Activated CD4-positive, alpha-beta T cell treated with anti-CD3 and anti-CD28 coated beads, Interleukin-2, amount 50 U/mL, for 16 hours (primary cell): ENCODE results near the gene LCE1F.

ENCODE experiments used
- DNase-seq: peaks from one replicate; pipeline ENCODE4 v3.0.0-alpha.2; 2020

LCE1F gene, protein sequence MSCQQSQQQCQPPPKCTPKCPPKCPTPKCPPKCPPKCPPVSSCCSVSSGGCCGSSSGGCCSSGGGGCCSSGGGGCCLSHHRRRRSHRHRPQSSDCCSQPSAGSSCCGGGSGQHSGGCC

DNA sequence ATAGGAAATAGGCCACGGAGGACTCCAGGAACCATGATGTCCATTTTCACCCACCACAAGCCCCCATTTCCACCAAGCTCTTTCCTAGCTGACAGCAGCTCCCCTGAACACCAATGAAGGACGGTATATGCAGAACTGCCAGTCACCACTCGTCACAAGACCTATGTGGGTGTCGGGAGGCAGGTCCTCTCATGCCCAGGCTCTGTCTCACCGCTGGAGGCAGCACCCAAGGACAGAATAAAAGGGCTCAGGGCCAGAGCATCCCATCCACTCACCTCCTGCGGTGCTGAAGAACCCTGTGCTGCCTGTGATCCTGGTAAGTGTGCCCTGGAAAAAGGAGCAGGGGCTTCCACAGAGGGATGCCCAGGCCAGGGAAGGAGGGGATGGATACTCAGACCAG, at the start of gene LCE1F:
LCE1F (plus strand) TSS at position 266 of the 400 bp plus-strand sequence. CDS start 1,232 bp downstream, outside the sequence.
- DNase-seq: no peak

DNA sequence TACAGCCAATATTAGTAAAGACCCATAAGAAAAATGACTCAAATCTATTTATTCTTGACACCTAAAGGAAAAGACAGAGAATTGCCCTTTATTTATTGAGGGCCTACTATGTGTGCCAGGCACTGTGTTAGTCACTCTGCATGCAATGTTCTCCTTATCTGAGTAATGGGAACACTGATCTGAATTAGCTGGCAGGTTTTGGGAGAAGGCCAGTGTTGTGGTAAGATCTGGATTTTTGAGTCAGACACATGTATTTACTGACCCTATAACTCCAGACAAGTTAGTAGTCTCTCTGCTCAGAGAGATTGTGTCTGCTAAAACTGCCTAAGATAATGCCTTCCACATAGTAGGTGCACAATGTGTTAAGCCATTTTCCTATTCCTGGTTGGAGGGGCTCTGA, 49.7 kb upstream of the LCE1F start:
- no peak for DNase-seq

DNA sequence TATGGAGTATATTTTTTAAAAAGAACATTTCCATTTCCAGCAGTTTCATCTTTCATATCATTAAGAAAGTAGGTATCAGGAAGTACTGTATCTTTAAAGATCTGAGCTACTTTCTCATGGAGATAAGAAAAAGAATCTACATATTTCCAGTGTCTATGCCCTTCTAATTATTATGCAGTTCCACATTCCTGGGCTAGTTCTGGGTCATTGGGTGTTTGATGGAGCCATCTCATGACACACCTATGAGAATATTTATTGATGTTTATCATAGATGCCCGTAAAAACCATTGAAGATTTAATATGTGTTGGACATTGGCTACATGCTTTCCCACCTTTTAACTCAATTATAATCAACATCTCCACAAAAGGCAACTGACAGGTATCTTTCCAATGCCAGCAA, 46.0 kb upstream of the LCE1F start:
- no peak for DNase-seq

DNA sequence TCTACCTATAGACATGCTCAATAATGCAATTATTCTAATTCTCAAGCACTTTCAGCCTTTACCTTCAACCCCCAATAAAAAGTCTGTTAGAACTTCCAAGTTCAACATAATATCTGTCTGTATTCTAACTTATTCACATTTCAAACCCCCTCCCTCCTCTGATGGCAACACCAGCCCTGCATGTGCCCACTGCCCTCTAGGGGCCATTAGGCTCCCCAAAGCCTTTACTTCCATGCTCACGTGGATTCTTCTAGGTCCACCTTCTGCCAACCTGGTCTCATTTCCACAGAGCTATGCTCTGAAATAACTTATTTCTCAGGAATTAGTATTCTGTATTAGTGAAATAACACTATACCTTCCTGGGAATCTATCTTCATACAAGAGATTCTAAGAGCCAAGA, 39.3 kb upstream of the LCE1F start:
- DNase-seq: no peak

DNA sequence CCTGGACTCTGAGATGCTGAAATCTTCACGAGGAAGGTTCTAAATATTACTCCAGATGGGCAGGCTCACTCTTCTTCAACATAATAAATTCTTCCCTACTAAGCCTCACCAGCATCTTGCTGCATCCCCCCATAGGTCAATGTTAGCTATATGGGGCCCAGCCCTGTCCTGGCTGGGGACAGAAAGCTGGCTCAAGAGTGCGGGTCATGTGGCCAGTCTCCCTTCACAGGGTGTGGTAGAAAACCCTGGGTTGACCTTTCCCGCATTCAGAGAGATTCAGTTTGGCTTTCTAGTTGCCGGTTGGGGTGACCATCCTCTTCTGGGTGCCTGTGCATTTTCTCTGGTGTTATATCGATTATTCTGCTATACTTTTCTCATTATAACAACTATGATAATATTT, 36.9 kb upstream of the LCE1F start:
- no peak for DNase-seq

DNA sequence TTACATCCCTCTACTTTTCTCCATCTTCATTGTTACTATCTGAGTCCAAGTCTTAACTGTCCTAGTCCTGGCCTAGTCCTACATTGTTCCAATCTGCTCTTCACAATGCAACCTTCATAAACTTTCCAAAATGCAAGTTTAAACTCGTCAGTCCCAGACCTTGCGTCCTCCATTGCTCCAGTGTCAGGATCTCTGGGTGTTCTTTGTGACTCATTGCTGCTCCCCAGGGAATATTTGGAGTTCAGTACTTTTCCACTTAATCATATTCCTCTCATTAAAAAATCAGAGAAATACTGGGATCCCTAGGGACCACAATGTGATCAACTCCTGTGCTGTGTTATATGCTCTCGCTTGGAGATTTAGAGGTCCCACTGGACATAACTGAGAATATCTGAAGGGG, 35.1 kb upstream of the LCE1F start:
- DNase-seq: no peak

DNA sequence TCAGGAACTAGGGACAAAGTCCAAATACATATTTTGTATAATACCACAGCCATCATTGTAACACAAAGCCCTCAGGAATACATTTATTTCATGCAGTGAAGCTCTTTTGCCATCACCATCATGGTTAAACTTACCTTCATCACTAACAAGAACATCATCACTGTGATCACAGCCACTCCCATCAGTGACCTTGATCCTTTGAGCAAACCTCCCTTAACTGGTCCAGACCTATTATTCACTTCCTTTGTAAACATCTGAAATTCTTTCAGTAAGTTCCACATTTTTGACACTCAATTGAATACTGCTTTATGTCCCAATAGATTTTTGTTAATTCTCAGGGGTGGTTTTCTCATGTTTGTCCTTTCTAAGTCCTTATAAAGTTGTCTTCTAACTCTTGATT, 33.3 kb upstream of the LCE1F start:
- DNase-seq: no peak

DNA sequence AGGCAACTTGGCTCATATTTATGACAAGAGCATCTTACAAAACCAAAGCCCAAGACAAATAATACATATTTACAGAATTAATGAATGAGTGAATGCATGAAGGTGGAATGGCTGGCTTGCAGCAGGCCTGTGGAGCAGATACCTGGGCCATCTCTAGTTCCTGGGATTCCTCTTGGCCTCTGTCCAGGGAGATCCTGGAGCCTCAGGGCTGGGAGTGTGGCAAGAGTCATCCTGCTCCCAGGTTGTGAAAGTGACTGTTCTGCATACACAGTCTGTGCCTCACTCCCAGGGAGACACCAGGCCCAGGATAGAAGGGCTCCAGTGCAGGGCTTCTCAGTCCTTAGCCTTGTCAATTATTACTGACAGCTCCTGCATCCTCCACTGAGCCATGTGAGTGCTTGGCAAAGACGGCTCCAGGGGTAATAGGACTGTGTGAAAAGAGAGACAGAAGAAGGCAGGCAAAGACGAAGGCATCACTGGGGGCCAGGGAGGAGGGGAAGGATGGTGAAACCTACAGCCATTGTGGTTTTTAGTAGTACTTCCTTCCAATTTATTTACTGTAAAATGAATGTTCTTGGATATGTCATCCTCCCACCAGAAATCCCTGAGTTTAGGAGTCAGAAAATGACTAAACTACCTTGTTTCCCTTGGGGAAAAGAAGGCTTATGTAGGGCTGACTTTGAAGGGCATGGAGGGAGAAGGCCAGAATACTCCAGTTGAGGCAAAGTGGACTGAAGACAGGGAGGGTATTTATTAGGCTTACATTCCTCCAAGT, 31.4 kb upstream of the LCE1F start:
- DNase-seq: no peak

DNA sequence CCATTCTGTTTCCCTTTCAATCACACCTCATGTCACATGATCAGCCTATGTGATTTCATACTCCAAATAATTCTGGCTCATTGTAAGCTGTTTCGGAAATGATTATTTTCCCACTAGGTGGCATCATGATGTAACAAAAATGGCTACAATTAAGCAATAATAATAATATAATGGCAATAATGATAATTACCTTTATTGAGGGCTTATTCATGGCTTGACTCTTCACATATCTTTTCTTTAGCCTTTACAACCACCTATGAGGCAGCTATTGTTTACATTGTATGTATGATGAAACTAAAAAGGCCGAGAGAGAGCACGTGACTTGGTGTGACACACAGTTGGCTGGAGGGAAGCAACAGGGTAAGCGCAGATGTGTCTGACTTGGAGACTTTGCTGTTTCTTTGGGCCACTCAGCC, 29.6 kb upstream of the LCE1F start:
- DNase-seq: no peak

DNA sequence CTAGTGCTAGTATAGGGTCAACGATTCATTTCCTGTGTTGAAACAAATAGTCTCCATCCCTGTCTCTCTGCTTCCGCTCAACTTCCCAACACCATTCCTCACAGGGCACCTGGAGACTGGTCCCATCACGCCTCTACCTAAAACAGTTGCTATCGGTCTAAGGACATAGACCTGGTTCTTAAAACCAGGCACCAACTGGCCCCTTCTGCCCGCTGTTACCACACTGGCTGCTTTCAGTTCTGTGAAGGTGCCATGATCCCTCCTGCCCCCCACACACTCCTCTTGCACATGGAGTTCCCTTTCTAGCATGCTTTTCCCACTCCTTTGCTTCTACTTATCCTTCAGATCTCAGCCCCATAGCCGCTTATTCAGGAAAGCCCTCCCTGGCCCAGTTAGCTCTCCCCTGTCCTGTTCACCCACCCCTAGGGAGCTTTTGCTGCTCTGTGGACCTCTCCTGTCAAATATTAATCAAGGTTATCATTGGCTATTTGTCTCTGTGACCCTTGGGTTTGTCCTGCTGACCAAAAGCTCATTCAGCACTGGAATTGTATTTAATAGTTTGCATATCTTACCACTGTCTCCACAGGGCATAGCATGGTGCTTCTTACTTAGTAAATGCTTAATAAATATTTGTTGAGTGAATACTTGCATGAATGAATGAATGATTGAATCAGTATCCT, 29.0 kb upstream of the LCE1F start:
- DNase-seq: no peak

DNA sequence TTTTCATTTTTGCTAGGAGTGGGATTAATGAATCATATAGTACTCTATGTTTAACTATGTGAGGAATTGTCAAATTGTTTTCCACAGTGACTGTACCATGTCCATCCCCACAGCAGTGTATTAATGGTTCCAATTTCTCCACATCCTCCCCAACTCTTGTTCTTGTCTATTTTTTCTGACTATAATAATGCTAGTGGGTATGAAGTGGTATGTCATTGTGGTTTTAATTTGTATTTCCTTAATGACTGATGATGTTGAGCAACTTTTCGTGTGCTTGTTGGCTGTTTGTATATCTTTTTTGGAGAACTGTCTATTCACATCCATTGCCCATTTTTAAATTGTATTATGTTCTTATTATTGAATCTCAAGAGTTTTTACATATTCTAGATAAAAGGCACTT, 27.1 kb upstream of the LCE1F start:
- DNase-seq: no peak

DNA sequence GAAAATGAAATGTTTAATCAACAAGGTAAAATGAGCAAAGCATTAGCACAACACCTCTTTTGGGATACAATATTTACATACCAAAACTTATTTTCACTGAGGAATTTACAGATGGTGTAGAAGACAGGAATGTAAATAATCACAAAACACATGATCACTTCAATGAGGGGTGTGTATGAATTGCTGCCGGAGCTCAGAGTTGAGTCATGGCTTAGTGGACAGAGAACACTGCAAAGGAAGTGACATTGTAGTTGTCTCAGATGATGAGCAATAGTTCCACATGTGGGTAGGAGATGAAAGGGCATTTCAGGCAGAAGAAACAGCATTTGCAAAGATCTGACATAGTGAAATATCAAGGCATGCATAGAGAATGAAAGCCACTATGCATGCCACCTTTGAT, 22.7 kb upstream of the LCE1F start:
- DNase-seq: peak; percentile 0

DNA sequence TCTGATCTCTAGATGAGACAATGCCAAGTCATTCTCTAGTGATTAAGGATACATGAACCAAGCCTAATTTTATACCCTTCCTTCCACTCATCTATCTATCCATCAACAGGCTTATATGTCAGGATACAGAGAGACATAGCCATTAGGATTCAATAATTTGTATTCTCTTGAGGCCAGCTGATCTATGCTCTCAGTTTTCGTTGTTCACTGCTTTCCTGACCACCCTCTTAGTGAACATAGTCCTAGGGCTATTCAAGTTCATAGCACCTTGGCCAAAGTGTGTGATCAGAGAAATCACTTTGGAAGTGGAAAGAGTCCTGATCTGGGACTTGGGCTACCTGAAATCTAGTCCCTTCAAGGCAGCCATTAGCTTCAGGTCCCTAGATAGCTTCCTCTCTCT, 21.4 kb upstream of the LCE1F start:
- DNase-seq: no peak

DNA sequence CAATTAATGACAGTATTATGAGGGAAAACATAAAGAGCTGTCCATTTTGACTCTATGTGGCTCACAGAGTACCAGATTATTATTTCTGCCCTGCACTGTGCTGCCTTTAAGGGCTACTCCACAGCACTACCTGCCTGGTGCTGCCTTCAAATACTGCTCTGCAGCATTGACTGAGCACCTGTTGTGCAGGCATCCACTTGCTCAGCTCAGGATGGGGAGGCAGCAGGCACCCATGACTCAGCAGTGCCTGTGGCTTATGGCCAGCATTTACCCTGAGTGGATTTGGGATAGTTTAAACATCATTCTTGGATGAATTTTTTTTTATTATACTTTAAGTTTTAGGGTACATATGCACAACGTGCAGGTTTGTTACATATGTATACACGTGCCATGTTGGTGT, 18.1 kb upstream of the LCE1F start:
- no peak for DNase-seq

DNA sequence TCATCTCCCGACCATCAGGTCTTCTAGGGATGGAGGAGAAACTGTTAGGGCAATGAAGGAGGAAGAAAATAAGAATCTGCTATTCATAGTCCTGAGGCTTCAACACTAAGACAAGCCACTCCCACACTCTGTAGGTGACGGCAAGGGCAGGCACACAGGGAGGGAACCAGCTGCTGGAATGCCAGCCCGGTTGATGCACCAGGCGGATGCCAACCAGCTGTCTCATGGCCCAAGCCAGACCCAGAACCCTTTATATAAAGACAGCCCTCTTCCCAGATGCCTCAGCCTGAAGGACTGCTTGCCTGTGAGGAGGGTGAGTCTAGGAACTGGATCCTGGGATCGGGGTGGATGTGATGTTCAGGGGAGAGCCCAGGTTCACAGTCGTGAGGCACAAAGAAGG, 17.2 kb upstream of the LCE1F start, which contains the start of gene KPRP:
KPRP (plus strand) TSS at position 279 of the 400 bp plus-strand sequence. CDS start 1,564 bp downstream, outside the sequence.
- no peak for DNase-seq

DNA sequence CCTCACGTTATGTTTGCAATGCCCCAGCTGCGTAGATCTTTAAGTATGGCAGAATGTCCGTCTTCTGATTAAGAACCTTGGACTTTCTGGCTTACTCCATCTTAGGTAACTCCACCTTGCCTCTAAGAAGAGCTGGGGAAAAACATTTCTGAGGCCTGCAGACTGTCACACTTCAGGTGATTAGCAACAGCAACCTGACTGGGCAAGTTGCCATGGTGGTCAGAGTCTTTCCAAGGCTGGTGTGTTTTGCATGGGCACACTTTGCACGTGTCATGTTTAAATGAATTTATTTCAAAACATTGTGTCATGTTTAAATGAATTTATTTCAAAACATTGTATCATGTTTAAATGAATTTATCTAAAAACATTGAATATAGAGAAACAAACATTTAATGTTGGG, 16.3 kb upstream of the LCE1F start:
- DNase-seq: no peak

DNA sequence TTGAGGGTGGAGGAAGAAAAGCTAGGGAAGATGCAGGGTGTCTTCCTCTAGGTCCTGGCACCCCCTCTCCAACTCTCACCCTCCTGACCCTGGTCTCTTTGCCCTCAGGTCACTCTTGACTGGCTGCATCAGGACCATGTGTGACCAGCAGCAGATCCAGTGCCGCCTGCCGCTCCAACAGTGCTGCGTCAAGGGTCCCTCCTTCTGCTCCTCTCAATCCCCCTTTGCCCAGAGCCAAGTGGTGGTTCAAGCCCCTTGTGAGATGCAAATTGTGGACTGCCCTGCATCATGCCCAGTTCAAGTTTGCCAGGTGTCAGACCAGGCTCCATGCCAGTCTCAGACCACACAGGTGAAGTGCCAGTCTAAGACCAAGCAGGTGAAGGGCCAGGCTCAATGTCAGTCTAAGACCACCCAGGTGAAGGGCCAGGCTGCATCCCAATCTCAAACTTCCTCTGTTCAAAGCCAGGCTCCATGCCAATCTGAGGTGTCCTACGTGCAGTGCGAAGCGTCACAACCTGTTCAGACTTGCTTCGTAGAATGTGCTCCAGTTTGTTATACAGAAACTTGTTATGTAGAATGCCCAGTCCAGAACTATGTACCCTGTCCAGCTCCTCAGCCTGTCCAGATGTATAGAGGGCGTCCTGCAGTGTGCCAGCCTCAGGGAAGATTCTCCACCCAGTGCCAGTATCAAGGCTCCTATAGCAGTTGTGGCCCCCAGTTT, 15.3 kb upstream of the LCE1F start:
- DNase-seq: no peak

DNA sequence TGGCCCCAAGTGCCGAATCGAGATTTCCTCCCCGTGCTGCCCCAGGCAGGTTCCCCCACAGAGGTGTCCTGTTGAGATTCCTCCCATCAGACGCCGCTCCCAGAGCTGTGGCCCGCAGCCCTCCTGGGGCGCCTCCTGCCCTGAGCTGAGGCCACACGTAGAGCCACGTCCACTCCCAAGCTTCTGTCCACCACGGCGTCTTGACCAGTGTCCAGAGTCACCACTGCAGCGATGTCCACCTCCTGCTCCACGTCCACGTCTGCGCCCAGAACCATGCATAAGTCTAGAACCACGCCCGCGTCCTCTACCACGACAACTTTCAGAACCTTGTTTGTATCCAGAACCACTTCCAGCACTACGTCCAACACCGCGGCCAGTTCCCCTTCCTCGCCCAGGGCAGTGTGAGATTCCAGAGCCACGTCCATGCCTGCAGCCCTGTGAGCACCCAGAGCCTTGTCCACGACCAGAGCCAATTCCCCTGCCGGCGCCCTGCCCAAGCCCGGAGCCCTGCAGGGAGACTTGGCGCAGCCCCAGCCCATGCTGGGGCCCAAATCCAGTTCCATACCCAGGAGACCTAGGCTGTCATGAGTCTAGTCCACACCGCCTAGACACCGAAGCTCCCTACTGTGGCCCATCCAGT, 14.3 kb upstream of the LCE1F start:
- no peak for DNase-seq

DNA sequence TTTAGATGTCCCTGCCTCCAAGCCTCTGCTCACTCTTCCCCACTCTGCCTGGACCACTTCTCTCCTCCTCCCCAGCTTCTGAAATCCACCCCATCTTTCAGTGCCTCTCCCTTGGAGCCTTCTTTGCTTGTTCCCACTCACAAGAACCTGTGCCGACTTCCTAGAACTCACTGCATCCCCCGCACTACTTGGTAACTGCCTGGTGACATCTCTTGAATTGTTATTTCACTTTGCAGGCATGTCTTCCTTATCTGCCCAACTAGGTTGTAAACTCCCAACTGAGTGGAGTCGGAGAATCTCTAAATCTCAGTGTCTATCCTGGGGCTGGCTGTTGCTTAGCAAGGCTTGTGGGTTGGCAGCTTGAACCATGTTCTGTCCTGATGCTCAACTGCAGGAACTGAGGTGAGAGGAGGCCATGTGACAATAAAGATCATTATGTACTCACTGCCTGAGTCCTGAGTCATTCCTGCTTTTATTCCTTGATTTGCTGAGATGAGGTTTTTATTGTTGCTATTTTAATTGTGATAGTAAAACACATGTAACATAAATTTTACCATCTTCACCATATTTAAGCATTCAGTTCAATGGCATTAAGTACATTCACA, 13.2 kb upstream of the LCE1F start:
- DNase-seq: no peak

DNA sequence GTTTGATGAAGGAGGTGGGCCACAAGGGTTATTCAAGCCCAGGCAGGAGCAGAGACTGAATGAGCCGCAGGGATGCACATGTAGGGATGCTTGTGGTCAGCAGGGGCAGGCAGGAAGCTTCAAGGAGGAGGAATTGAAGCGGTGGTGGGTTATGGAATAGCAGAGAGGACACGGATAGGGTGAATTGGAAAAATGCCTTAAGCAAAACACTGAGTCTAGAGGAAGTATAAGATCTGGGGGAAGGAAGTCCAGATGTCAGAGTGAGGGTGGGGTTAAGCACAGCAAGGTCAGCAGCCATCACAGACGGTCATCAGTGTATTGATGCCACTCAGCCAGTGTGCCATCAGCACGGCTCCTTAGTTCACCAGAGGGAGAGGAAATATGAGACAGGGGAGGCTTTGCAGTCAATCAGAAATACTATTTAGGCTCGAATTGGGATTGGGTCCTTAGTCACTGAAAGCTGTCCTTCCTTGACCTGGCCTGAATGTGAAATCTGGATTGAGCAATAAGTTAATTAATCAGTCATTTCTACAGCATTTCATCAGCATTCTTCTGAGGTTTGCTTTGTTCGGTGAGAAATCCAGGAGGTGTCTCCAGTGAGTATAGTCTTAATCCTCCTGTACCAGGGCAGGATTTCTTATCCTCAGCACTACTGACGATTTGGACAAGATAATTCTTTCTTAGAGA, 6.0 kb upstream of the LCE1F start:
- no peak for DNase-seq

DNA sequence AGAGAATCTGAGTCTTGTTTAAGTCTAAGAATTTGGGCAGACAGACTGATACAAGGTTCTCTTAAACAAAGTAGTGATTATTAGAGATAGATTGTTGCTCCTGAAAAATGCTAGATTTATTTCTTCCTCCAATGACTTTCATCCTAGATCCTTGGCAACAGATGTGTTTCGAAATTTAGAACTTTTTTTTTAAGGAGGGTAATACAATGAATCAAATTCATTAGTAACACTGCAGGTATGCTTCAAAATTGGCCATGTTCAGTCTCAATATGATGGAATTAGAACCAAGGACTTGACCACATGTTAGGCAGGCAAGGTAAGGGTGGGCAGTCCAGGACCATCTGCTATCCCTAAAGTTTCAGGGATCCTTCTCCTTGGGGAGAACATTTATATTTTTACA, 4.5 kb upstream of the LCE1F start:
- no peak for DNase-seq

DNA sequence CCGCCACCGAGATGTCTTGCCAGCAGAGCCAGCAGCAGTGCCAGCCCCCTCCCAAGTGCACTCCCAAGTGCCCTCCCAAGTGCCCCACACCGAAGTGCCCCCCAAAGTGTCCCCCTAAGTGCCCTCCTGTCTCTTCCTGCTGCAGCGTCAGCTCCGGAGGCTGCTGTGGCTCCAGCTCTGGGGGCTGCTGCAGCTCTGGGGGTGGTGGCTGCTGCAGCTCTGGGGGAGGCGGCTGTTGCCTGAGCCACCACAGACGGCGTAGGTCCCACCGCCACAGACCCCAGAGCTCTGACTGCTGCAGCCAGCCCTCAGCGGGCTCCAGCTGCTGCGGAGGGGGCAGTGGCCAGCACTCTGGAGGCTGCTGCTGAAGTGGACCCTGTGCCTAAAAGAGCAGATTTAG, 1.4 kb downstream of the LCE1F start:
- no peak for DNase-seq
